Stimulated activated CD8-positive, alpha-beta memory T cell treated with anti-CD3 and anti-CD28 coated beads, Interleukin-15, amount 100 ng/mL, for 24 hours (primary cell): ENCODE data around the gene SLC4A8.

Experiments
- DNase-seq: peaks from one replicate; pipeline ENCODE4 v3.0.0-alpha.2; 2020; ENCODE audit warnings: low read depth

The SLC4A8 gene

GRCh38 chr12:51395283-51396230 lies 29.1 kb upstream of the SLC4A8 start:
- no peak for DNase-seq

GRCh38 chr12:51397670-51398069 lies 27.0 kb upstream of the SLC4A8 start:
- DNase-seq = no peak

- no peak for DNase-seq
Observed at GRCh38 chr12:51399891-51400290, 24.7 kb upstream of the SLC4A8 start.

DNA sequence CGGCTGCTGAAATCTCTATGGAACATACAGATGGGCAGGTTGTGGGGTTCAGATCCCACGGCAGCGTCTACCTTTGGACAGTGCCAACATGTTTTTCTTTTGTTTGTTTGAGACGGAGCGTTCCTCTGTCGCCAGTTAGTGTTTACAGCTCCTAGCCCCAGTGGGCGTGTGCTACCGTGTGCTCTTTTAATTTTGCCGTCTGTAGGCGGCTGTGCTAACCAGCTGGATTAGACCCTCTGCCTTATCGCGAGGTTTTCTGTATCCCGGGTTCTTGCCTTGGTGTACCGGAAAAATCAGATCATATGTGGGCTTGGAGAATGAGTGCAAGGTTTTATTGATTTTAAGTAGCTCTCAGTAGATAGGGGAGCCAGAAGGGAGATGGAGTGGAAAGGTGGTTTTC lies 23.6 kb upstream of the SLC4A8 start:
- DNase-seq = no peak

GRCh38 chr12:51401486-51401885 lies 23.1 kb upstream of the SLC4A8 start:
- DNase-seq = no peak

DNA sequence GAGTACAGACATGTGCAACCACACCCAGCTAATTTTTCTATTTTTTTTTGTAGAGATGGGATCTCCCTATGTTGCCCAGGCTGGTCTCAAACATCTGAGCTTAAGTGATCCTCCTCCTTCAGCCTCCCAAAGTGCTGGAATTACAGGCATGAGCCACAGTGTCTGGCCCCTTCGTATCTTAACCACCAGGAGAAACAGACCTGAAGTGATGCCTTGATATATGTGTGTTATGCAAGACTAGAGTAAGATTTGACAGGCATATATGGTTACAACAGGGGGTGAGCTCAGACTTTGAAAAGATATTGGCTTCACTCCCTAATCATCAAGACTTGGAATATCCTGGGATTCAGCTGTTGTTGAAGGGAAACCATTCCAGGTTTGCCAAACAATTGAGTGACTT lies 22.7 kb upstream of the SLC4A8 start:
- no peak for DNase-seq

DNA sequence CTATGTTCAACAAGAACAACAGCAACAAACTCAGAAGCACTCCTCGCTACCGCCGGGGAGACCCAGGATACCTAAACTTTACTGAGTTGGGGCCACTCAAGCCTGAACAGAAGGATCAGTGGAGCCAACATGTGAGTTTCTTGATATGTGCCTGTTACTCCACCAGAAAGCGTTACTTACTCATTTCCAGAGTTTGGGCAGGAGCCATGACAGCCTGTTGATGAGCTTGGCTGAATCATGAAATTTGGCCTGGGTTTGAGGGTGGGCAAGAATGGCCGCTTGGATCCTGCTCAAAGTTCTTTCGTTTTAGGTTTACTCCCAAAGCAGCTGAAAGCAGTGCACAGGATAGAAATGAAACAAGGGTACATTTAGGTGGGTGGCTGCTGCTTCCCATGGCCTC lies 21.5 kb upstream of the SLC4A8 start:
- no peak for DNase-seq

DNA sequence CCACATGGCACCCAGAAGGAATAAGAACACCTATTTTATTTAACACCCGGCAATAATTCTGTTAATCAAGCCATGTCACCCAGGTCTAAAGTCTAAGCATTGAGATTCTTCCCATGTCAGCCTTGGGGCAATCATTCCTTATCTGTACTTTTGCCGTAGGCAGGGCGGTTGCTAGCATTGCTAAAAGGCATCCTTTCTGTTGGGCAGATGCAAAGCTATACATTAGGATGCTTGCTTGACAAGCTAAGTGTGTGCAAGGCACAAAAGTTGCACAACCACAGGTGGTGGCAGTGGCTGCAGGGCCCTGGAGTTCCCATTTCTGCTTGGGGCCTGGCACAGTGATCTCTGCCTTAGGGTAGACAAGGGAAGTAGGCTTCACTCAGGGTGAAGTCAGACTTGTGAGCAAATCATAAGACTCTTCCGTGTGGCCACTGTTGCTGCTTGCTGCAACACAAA lies 20.9 kb upstream of the SLC4A8 start:
- no peak for DNase-seq

- DNase-seq = no peak
Observed at GRCh38 chr12:51404627-51405026, 20.0 kb upstream of the SLC4A8 start.

DNA sequence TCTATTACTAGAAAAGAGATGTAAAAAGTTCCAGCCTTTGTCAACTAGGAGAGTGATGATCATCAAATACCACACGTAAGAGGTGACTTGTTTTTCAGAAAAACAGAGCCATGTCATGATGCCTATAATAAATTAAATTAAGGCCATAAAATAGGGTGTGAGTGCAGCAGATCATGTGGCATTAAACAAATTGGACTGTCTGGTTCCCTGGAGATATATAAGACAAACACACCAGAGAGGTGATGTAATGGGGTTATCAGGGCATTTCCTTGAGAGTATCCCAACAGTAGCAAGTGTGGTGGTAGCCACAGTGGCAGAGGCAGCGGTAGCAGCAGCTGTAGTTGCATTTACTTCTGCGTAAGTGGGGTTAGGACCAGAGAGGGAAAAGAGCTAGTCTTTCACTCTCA lies 18.8 kb upstream of the SLC4A8 start:
- no peak for DNase-seq

GRCh38 chr12:51406290-51406689 lies 18.3 kb upstream of the SLC4A8 start:
- DNase-seq = no peak

- DNase-seq = no peak
Observed at GRCh38 chr12:51406859-51407258, 17.8 kb upstream of the SLC4A8 start.

DNA sequence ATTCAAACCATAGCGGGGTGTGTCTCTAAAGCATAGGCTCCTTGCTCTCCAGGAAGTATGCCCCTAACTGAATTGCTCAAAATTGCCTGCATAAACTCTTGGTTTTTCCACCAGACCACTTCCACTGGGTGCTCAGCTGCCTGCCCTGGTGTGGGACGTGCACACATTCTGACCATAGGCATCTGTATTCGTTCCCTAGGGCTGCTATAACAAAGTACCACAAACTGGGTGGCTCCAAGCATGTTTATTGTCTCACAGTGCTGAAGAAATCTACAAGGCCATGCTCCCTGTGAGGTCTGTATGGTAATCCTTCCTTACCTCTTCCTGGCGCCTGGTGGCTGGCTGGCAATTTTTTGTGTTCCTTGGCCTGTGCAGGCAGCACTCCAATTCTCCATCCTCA lies 17.0 kb upstream of the SLC4A8 start:
- DNase-seq = no peak

GRCh38 chr12:51409846-51410245 lies 14.8 kb upstream of the SLC4A8 start:
- DNase-seq = no peak

GRCh38 chr12:51413149-51413548 lies 11.5 kb upstream of the SLC4A8 start:
- no peak for DNase-seq

DNA sequence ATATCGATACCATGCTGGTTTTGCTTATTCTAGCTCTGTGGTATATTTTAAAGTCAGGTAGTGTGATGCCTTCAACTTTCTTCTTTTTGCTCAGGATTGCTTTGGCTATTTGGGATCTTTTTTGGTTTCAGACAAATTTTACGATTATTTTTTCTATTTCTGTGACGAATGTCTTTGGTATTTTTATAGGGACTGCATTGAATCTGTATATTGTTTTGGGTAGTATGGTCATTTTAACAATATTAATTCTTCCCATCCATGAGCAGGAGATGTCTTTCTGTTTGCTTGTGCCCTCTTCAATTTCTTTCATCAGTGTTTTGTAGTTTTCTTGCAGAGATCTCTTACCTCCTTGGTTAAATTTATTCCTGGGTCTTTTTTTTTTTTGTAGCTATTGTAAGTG lies 10.8 kb upstream of the SLC4A8 start:
- DNase-seq = no peak

DNA sequence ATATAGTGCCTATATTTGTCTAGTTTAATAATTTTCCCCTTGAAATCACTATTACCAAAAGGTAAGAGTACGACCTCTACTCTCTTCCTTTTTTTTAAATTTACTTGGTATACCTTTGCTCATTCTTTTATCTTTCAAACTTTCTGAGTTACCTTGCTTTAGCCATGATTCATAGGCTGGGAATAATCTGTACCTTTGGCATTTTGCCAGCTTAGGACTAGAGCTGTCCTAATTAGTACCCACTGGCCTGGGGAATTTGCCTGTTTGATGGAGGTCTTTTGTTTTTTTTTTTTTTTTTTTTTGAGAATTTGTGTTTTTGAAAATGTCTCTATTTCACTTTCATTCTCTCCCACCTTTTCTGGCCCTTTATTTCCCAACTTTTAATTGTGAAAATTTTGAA lies 8.7 kb upstream of the SLC4A8 start:
- no peak for DNase-seq

DNA sequence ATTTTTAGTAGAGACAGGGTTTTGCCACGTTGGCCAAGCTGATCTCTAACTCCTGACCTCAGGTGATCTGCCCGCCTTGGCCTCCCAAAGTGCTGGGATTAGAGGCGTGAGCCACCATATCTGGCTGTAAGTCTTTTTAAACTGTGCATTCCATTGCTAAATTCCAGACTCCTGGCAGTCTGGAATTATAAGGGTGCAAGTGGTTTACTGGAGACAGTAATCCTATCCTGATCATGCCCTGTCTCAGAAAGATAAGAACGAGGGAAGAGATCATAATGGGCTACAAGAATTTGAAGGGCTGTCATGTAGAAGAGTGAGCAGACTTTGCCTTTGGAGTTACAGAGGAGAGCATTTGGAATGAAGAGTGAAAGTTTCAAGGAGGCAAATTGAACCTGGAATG lies 6.8 kb upstream of the SLC4A8 start:
- no peak for DNase-seq

- DNase-seq = no peak
Observed at GRCh38 chr12:51419425-51420193, 5.0 kb upstream of the SLC4A8 start.

DNA sequence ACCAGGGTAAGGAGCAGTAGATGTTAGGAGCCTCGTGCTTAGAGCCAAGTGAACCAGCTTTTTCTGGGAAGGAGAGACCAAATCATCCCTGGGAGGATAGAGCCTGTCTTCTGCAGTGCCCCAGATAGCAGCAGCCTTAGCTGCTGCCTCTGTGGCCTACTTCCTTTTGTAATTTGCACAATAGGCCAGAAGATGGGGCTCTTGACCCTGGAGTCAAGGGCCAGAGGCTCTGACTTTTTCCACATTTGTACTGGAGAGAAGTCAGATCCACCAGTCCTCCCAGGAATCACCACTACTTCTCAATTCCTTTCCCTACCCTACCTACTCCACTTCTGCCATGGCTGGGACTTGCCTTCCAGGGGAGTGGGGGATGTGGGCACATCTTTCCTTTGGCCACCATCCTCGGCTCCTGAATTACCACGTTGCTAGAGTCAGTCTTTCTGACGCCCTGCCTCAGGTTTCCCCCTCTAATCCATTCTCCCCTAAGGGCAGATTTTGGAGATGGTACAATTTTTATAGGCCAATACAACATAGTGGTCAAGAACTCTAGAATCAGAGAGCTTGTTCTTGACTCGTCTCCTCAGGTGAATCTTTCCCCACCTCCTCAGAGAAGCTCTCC lies 3.3 kb upstream of the SLC4A8 start:
- no peak for DNase-seq

- no peak for DNase-seq
Observed at GRCh38 chr12:51424094-51424661, 453 bp upstream of the SLC4A8 start.

- DNase-seq = no peak
Observed at GRCh38 chr12:51428256-51428655, 3.6 kb downstream of the SLC4A8 start.
